ENCODE measurements around the gene MAPKAPK5.

The MAPKAPK5 gene

GRCh38 chr12:111926631-111927030, 84.6 kb downstream of the MAPKAPK5 start:
- Histone ChIP-seq H3K27me3 (ENCODE audit: insufficient read depth, low read depth) (no peaks in the 10 kb centered on the region), H2AFZ (ENCODE audit: low read depth) (no peak overlapping the region), H3K4me2 (peak overlapping the region; percentile 60; the same call in 1 of the 2 replicates), H3K36me3 (ENCODE audit: insufficient read depth) (no peaks in the 10 kb centered on the region), H3K27ac (peak overlapping the region; percentile 77; the same call in 1 of the 2 replicates), H3K4me3 (IDR thresholded peaks at IDR 0.05; ENCODE audit: insufficient read depth, low read depth, low read length) (no peak overlapping the region), H3K9ac (no peak overlapping the region), H4K20me1 (ENCODE audit: insufficient read depth) (no peaks in the 10 kb centered on the region), H3K79me2 (ENCODE audit: insufficient read depth, low read depth) (no peaks in the 10 kb centered on the region), H3K4me1 (ENCODE audit: low read depth, poor library complexity, severe bottlenecking) (peaks cover 31% of the 10 kb centered on the region)
- no peak for TF ChIP-seq CTCF (conservative IDR thresholded peaks at IDR 0.05; ENCODE audit: low read depth, low read length)

GRCh38 chr12:111927346-111927745, 85.3 kb downstream of the MAPKAPK5 start:
- no peak overlapping the region for H3K4me3 ChIP-seq (IDR thresholded peaks at IDR 0.05; ENCODE audit: insufficient read depth, low read depth, low read length)
- H4K20me1 ChIP-seq (ENCODE audit: insufficient read depth) = no peaks in the 10 kb centered on the region
- H3K9ac ChIP-seq = no peak overlapping the region
- H3K4me1 ChIP-seq (ENCODE audit: low read depth, poor library complexity, severe bottlenecking) = peaks cover 31% of the 10 kb centered on the region
- H2AFZ ChIP-seq (ENCODE audit: low read depth) = no peak overlapping the region
- no peaks in the 10 kb centered on the region for H3K27me3 ChIP-seq (ENCODE audit: insufficient read depth, low read depth)
- no peak for TF ChIP-seq CTCF (conservative IDR thresholded peaks at IDR 0.05; ENCODE audit: low read depth, low read length)
- peak overlapping the region; percentile 60 for H3K4me2 ChIP-seq
- no peaks in the 10 kb centered on the region for H3K79me2 ChIP-seq (ENCODE audit: insufficient read depth, low read depth)
- no peaks in the 10 kb centered on the region for H3K36me3 ChIP-seq (ENCODE audit: insufficient read depth)
- H3K27ac ChIP-seq = peak overlapping the region; percentile 77

GRCh38 chr12:111932241-111932640, 90.2 kb downstream of the MAPKAPK5 start:
- Histone ChIP-seq H3K4me2 (no peak overlapping the region), H3K79me2 (ENCODE audit: insufficient read depth, low read depth) (no peaks in the 10 kb centered on the region), H3K4me1 (ENCODE audit: low read depth, poor library complexity, severe bottlenecking) (peaks cover 21% of the 10 kb centered on the region), H3K27ac (no peak overlapping the region), H4K20me1 (ENCODE audit: insufficient read depth) (no peaks in the 10 kb centered on the region), H3K36me3 (ENCODE audit: insufficient read depth) (no peaks in the 10 kb centered on the region), H3K4me3 (IDR thresholded peaks at IDR 0.05; ENCODE audit: insufficient read depth, low read depth, low read length) (no peak overlapping the region), H2AFZ (ENCODE audit: low read depth) (no peak overlapping the region), H3K9ac (no peak overlapping the region), H3K27me3 (ENCODE audit: insufficient read depth, low read depth) (no peaks in the 10 kb centered on the region)
- TF ChIP-seq CTCF (conservative IDR thresholded peaks at IDR 0.05; ENCODE audit: low read depth, low read length) = no peak

- Histone ChIP-seq H3K4me3 (IDR thresholded peaks at IDR 0.05; ENCODE audit: insufficient read depth, low read depth, low read length) (no peak overlapping the region), H3K36me3 (ENCODE audit: insufficient read depth) (no peaks in the 10 kb centered on the region), H3K9ac (no peak overlapping the region), H3K4me1 (ENCODE audit: low read depth, poor library complexity, severe bottlenecking) (peaks cover 15% of the 10 kb centered on the region), H3K27me3 (ENCODE audit: insufficient read depth, low read depth) (no peaks in the 10 kb centered on the region), H3K27ac (no peak overlapping the region), H2AFZ (ENCODE audit: low read depth) (no peak overlapping the region), H3K79me2 (ENCODE audit: insufficient read depth, low read depth) (no peaks in the 10 kb centered on the region), H3K4me2 (no peak overlapping the region), H4K20me1 (ENCODE audit: insufficient read depth) (no peaks in the 10 kb centered on the region)
- TF ChIP-seq CTCF (conservative IDR thresholded peaks at IDR 0.05; ENCODE audit: low read depth, low read length) = no peak
Observed at GRCh38 chr12:111936869-111937268, 94.8 kb downstream of the MAPKAPK5 start.

Measured in KMS-11 (cell line).